ENCODE data around the gene PRR14L. TPM values are rescaled to one million over a fixed set of nuclear protein-coding genes. Genes with fewer than 3 reads are reported as not detected.
A peak's percentile ranks its signal among the peaks of the same experiment; 100 is the strongest.
"Not testable (repeated sequence)": the region's sequence is repeated elsewhere in the genome, so short reads cannot be mapped to it uniquely, and the experiment has no call there.

Gene PRR14L
- total RNA-seq, 1 experiment from 2014 or later, result 14.9 TPM

- DNase-seq (ENCODE audit: low read depth), result not testable (repeated sequence)
Measured at GRCh38 chr22:31740314-31740713, 9.6 kb downstream of the PRR14L start.

- no peak for DNase-seq (ENCODE audit: low read depth)
Measured at GRCh38 chr22:31739795-31740201, 10.1 kb downstream of the PRR14L start.

GRCh38 chr22:31738566-31738965, 11.4 kb downstream of the PRR14L start:
- no peak for DNase-seq (ENCODE audit: low read depth)

- DNase-seq (ENCODE audit: low read depth), result no peak
Measured at GRCh38 chr22:31737932-31738331, 12.0 kb downstream of the PRR14L start.

- DNase-seq (ENCODE audit: low read depth), result no peak
Measured at GRCh38 chr22:31736458-31736857, 13.5 kb downstream of the PRR14L start.

- DNase-seq (ENCODE audit: low read depth), result peak; percentile 62
Measured at GRCh38 chr22:31734512-31734911, 15.4 kb downstream of the PRR14L start.

GRCh38 chr22:31733580-31734079, 16.3 kb downstream of the PRR14L start:
- DNase-seq (ENCODE audit: low read depth), result no peak

GRCh38 chr22:31732089-31732829, 17.7 kb downstream of the PRR14L start:
- no peak for DNase-seq (ENCODE audit: low read depth)

- no peak for DNase-seq (ENCODE audit: low read depth)
Measured at GRCh38 chr22:31730344-31730711, 19.6 kb downstream of the PRR14L start.

- DNase-seq (ENCODE audit: low read depth), result no peak
Measured at GRCh38 chr22:31728857-31729256, 21.1 kb downstream of the PRR14L start.

- no peak for DNase-seq (ENCODE audit: low read depth)
Measured at GRCh38 chr22:31726692-31727091, 23.2 kb downstream of the PRR14L start.

GRCh38 chr22:31723723-31724122, 26.2 kb downstream of the PRR14L start:
- no peak for DNase-seq (ENCODE audit: low read depth)

GRCh38 chr22:31719850-31720471, 30.0 kb downstream of the PRR14L start:
- no peak for DNase-seq (ENCODE audit: low read depth)

- DNase-seq (ENCODE audit: low read depth), result no peak
Measured at GRCh38 chr22:31715147-31715778, 34.7 kb downstream of the PRR14L start.

- DNase-seq (ENCODE audit: low read depth), result not testable (repeated sequence)
Measured at GRCh38 chr22:31711226-31711625, 38.7 kb downstream of the PRR14L start.

GRCh38 chr22:31707519-31707918, 42.4 kb downstream of the PRR14L start:
- no peak for DNase-seq (ENCODE audit: low read depth)

- DNase-seq (ENCODE audit: low read depth), result peak; percentile 14
Measured at GRCh38 chr22:31695423-31695822, 54.5 kb downstream of the PRR14L start.

- not testable (repeated sequence) for DNase-seq (ENCODE audit: low read depth)
Measured at GRCh38 chr22:31694046-31694445, 55.9 kb downstream of the PRR14L start.

GRCh38 chr22:31692186-31692886, 57.6 kb downstream of the PRR14L start:
- peak; percentile 45 for DNase-seq (ENCODE audit: low read depth)

- DNase-seq (ENCODE audit: low read depth), result no peak
Measured at GRCh38 chr22:31691408-31691807, 58.5 kb downstream of the PRR14L start.

GRCh38 chr22:31683181-31684105, 66.5 kb downstream of the PRR14L start:
- peak; percentile 21 for DNase-seq (ENCODE audit: low read depth)
